Fibroblast of the conjunctiva (primary cell): Measurements from ENCODE around the gene KIAA1671.
"Not testable (repeated sequence)": the region's sequence is repeated elsewhere in the genome, so short reads cannot be mapped to it uniquely, and the experiment has no call there.

Source experiments
- DNase-seq: peaks from one replicate; pipeline ENCODE4 v3.0.0-alpha.2; 2010; ENCODE audit warnings: low read depth

The KIAA1671 gene

DNA sequence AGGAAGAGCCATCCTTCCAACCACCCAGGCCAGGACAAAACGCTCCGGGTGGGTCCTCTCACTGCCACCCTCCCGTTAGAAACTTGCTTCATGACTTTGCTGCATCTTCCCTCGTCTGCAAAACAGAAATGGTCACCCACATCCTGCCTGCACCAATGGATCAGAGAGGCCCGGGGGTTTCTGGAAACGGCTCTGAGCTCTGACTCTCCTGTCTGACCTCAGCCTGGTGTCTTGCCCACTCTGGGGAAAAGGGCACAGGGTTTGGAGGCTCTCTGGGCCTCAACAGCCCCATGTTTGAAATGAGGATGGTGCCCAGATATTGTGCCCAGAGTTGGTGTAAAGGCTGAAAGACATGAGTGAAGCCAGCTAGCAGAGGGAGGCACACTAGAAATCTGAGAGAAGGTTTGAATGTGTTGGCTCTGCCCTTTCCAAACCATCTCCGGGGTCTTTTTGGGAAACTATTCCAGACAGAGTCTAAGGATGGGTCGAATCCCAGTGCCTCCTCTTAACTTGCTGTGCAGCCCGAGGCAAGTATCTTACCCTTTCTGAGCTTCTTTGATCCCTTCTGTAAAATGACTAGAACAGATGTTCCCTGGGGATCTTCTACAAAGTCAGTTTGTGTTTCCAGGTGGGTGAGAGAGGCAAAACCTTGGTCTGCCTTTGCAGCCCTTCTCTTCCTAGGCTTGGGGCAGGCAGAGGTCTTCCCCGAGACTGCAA, 249.2 kb downstream of the KIAA1671 start:
- DNase-seq, result no peak

DNA sequence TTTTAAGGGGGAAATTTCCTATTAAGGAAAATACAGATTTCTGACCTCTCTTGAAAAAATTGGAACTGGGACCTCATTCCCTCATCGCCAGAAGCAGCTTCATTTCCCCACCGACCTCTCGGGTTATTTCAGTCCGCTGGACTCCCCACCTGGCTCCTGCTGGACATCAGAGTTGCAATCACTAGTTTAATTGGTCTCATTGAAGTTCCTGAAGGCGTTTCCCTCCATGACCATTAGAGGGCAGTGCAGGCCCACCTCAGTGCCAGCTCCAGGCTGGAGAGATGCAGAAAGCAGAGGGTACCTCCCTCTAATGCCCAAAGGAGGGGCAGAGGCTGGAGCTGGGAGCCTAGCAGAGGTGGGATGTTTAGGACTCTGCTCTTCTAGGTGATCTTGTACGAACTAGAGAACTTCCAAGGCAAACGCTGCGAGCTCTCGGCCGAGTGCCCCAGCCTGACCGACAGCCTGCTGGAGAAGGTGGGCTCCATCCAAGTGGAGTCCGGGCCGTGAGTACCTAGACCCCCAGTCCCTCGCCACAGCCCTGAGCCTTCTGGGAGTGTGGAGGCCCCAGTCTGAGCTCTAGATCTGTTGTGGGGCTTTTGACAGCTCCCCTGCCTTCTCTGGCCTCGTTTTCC, 249.9 kb downstream of the KIAA1671 start:
- peak; percentile 23 for DNase-seq

DNA sequence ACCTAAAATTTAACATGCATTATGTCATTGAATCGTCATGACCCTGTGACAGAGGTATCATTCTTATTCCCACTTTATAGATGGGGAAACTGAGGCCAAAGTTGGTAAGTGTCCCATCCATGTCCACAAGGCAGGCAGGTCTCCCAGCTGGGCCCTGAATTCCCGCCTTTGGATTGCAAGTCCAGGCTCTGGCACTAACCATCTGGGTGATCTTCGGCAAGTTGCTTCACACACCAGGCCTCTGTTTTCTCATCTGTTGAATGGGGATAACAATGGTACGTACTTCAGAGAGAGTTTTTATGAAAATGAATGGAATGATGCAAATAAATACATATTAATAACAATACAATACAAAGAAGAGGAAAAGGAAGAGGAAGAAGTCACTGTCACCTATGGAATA, 250.6 kb downstream of the KIAA1671 start:
- DNase-seq, result no peak

DNA sequence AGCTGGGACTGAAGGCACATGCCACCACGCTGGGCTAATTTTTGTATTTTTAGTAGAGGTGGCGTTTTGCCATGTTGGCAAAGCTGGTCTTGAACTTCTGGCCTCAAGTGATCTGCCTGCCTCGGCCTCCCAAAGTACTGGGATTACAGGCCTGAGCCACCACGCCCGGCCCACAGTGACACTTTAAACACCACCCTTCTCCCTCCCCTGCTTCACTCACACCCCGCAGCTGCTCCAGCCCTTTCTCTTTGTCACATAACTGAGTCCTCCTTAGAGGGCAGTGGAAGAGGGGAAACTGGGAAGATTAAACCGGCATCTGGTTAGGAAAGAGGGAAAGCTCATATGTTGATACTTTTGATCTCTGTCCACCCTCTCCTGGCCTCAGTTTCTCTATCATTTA, 252.0 kb downstream of the KIAA1671 start:
- not testable (repeated sequence) for DNase-seq

DNA sequence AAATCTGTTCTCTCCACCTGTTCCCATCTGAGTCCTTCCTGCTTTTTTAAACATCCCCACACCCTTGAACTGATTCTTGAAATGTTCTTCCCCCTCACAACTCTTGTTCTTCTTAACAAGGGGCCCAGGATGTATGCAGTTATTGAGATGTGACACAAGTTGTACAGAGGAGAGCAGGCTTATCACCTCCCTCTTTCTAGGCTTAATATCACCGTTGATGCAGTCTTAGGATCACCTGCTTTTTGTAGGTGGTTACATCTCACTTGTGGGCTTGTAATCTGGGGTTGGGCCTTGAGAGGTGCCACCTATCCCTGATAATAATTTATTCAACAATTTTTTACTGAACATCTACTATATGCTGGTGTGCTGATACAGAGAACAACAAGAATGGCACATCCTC, 253.3 kb downstream of the KIAA1671 start:
- DNase-seq, result no peak

GRCh38 chr22:25206998-25207397, 254.5 kb downstream of the KIAA1671 start:
- DNase-seq, result no peak

DNA sequence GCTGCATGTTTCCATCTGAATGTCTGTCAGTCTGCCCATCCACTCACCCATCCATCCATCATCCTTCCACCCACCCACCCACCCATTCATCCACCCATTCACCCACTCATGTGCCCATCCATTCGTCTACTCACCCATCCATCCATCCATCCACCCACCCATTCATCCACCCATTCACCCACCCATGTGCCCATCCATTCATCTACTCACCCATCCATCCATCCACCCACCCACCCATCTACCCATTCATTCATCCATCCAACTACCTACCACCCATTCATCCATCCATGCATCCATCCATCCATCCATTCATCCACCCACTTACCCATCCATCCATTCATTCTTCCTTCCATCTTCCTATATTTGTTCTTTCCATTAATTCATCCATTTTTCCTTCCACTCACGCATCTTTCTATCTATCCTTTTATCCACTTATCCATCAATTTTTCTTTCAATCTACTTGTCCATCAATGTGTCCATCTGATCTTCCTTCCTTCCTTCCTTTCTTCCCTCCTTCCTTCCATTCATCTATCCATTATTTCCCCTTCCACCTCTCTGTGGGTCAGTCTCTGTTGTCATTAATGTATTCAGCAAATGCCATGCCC, 255.1 kb downstream of the KIAA1671 start:
- DNase-seq, result no peak

GRCh38 chr22:25208328-25208727, 255.8 kb downstream of the KIAA1671 start:
- DNase-seq, result no peak

GRCh38 chr22:25208743-25209505, 256.4 kb downstream of the KIAA1671 start:
- DNase-seq, result no peak

DNA sequence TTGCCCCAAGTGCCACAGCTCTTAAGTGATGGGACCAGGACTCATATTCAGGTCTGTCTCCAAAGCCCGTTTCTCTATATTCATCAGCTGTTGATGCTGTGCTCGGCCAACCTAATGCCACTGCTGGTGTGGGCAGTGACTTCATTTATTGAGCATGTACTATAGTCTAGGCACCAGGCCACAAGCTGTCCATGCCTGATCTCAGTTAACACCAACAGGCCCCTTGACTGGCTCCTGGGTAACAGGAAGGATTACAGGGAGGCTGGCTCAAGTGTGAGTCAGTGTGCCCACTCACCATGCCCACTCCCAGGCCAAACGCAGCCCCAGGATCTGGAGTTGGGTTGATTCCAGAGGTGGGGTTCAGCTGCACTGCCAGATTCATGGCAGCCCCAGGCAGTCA, 258.3 kb downstream of the KIAA1671 start:
- DNase-seq, result no peak

DNA sequence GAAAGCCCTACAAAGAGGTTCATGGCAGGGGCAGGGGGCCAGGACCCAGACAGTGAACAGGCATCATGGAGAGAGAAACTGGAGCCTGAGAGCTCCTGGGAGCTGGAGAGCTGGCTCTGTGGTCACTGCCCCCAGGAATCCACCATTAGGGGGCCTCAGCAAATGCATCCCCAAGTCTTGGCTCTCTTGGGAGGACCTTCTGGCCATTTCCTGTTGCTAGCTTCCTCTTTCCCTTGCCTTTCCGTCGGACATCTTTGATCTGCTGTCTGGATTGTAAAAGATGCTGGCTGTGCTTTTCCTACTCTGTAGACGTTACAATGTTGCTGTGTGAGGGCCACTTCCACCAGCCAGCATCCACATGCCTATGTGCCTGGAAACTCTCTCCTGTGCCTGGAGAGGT, 259.8 kb downstream of the KIAA1671 start:
- no peak for DNase-seq

DNA sequence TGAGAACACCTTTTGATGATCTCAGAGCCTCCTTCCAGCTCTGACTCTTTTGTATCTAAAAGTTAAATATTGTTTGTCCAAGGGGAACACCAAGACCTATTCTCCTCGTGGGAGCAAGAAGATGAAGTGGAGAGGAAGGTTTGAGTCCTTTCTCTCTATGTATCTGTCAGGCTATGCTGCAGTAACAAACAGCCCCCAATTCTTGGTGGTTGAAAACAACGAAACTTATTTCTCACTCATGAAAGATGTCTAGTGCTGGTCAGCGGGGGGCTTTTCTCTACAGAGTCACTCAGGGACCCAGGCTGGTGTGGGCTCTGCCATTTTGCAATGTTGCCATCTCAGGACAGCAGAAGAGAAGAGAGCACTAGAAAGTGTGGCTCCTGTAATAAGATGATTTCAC, 260.7 kb downstream of the KIAA1671 start:
- no peak for DNase-seq

DNA sequence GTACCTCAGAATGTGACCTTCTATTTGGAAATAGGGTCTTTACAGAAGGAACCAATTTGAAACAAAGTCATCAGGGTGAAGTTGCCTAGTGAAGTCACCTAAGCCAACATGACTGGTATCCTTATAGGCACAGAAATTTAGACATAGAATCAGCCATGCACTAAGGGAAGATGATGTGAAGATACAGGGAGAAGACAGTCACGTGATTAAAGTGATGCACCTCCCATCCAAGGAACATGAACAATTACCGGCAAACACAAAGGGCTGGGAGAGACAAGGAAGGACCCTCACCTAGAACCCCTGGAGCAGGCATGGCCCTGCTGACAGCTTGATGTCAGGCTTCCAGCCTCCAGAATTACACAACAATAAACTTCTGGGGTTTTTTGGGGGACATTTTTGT, 263.7 kb downstream of the KIAA1671 start:
- no peak for DNase-seq

DNA sequence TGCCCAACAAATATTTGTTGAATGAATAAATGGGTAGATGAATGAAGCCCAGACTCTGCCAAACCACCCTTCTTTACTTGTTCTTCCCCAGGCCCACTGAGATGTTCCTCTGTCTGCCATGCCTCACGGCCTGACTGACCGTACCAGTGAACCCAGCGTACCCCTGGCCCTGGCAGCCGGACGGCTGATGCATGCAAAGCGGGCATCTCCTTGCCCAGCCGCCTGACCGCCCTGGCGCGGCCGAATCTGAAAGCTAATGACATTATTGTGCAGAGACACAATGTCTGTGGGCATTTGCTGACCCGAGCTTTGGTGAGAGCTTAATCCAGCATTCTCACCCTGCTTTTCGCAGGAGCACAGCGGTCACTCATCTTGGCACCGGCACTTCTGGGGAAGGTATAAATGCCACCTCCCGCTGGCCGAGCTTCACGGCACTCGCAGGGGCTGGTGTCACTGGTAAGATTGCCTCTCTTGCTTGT, 266.7 kb downstream of the KIAA1671 start, which contains the start of gene CRYBB2:
Gene CRYBB2 (plus strand): TSS at position 429 of the 479 bp plus-strand sequence. CDS start 1,791 bp downstream, outside the sequence.
- DNase-seq, result no peak

DNA sequence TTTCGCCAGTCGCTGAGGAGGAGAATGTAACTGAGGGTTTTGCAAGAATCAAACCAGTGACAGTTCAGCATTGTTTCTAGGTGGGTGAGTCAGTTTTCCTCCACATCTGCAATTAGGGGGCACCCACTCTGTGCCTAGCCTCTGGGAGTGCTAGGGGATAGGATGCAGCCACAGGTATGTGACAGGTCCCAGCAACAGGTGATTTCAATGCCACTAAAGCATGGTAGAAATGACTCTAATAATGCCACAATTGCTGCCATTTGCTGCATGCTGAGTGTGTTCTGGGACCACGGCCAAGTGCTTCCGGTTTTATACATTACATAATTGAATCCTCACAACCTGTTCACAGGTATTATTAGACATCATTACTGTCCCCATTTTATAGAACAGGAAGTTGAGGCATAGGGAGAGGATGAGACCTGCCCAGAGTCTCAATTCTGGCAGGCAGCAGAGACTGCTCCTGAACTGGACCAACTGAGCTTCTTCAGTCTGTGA, 267.5 kb downstream of the KIAA1671 start:
- no peak for DNase-seq

DNA sequence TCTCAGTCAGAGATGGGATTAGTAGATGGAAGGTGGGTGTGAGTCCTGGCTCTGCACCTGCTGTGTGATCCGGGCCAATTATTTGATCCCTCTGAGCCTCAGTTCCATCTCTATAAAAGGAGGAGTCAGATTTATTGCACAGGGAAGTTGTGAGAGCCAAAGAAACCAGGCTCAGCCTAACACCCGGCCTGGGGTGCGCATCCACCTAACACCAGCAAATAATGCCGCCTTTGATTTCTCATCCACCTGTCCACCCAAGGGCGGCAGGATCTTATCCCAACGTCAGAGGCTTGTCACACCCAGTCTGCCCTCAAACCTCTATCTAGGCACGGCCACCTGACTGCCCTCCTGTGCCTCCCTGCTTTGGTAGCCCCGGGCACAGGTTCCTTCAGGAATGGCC, 269.3 kb downstream of the KIAA1671 start:
- DNase-seq, result no peak

- DNase-seq, result no peak
Observed at GRCh38 chr22:25223269-25223850, 270.8 kb downstream of the KIAA1671 start.

DNA sequence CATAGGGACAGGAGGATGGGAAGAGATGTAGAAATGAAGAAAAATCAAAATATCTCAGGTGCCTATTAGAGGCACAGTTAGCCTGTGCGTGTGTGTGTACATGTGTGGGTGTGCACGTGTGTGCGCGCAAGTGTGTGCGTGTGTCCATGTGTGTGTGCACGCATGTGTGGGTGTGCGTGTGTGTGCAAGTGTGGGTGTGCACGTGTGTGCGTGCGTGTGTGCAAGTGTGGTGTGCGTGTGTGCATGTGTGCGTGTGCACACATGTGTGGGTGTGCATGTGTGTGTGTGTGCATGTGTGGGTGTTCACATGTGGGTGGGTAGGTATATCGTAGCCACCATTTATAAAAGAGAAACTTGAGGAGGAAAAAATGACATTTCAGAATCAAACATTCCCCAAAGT, 276.3 kb downstream of the KIAA1671 start:
- DNase-seq, result no peak

DNA sequence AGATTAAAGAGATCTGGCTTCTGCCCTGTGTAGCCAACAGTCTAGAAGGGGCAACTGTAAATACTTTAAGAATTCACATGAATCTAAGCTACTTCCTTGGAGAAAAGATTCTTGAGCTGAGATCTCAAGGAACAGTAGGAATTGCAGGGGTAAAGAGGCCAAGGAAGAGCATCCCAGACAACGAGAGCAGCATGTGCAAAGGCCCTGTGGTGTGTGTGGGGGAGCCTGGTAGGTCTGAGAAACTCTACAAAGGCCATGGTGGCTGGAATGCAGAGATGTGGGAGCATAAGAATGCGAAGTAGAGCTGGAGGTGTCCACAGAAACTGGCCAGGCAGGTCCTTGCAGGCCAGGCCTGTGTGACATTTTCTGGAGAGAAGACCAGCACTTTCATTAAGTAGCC, 278.2 kb downstream of the KIAA1671 start:
- not testable (repeated sequence) for DNase-seq

- DNase-seq, result peak; percentile 9
Observed at GRCh38 chr22:25232301-25232700, 279.8 kb downstream of the KIAA1671 start.

DNA sequence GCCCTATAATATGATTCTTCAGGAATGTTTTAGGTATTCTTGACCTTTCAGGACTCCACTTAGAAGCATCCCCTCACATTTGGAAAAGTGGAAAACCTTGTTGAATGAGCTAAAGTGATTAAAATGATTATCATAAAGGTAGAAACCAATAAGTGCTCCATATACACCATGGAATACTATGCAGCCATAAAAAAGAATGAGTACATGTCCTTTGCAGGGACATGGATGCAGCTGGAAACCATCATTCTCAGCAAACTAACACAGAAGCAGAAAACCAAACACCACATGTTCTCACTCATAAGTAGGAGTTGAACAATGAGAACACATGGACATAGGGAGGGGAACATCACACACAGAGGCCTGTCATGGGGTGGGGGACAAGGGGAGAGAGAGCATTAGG, 281.2 kb downstream of the KIAA1671 start:
- DNase-seq, result not testable (repeated sequence)
